ENCODE measurements around the gene RAX2. TPM values are rescaled to one million over a fixed set of nuclear protein-coding genes. Genes with fewer than 3 reads are reported as not detected.
A peak's percentile ranks its signal among the peaks of the same experiment; 100 is the strongest.

RAX2 gene
- total and polyA plus RNA-seq, 9 of the 15 experiments (the other 6 are each of a cell fraction or from before 2014, with no cell fraction given): not detected

- no peak for TF ChIP-seq CHAMP1 (IDR thresholded peaks at IDR 0.05)
- peak; percentile 99 for TF ChIP-seq ZBTB40 (IDR thresholded peaks at IDR 0.05)
- TF ChIP-seq ZBTB40 (CRISPR knock-in tag; IDR thresholded peaks at IDR 0.05): peak; percentile 99
- peak; percentile 19; the same call in 1 of the 2 replicates for TF ChIP-seq ELF1 (tag; IDR thresholded peaks at IDR 0.05)
- no peak for TF ChIP-seq MCM3 (IDR thresholded peaks at IDR 0.05)
- TF ChIP-seq ZNF57 (CRISPR knock-in tag; IDR thresholded peaks at IDR 0.05): no peak
- peak; percentile 57; the same call in 1 of the 2 replicates for TF ChIP-seq HMBOX1 (IDR thresholded peaks at IDR 0.05)
- TF ChIP-seq NR2C2 (CRISPR knock-in tag; IDR thresholded peaks at IDR 0.05): peak; percentile 57; the same call in 1 of the 2 replicates
- TF ChIP-seq NR2C2 (tag; IDR thresholded peaks at IDR 0.05): no peak
- TF ChIP-seq ZNF507 (tag; conservative IDR thresholded peaks at IDR 0.05): no peak
- TF ChIP-seq ZNF512 (tag; IDR thresholded peaks at IDR 0.05): no peak
- no peak for TF ChIP-seq CTBP1 (IDR thresholded peaks at IDR 0.05; ENCODE audit: borderline replicate concordance)
- peak; percentile 37; the same call in 1 of the 2 replicates for TF ChIP-seq CREM (IDR thresholded peaks at IDR 0.05; ENCODE audit: low read depth)
- TF ChIP-seq EWSR1 (IDR thresholded peaks at IDR 0.05; ENCODE audit: borderline replicate concordance, low read depth, partially characterized antibody): no peak
- no peak for TF ChIP-seq DACH1 (IDR thresholded peaks at IDR 0.05; ENCODE audit: partially characterized antibody)
Observed at GRCh38 chr19:3743486-3743885, 28.5 kb downstream of the RAX2 start (continued).

Measured in K562 (cell line).